ENCODE measurements around the gene EEF1A2. TPM values are rescaled to one million over a fixed set of nuclear protein-coding genes. Genes with fewer than 3 reads are reported as not detected.

Gene EEF1A2
- total RNA-seq, 1 experiment from 2014 or later = 75.2 TPM

GRCh38 chr20:63470410-63470809 is 28.5 kb downstream of the EEF1A2 start:
- DNase-seq = no peak
- H4K20me1 ChIP-seq (ENCODE audit: insufficient read depth) = no peaks in the 10 kb centered on the region; the same call in 1 of the 2 replicates
- H3K9me3 ChIP-seq (ENCODE audit: insufficient read depth, low read depth) = no peaks in the 10 kb centered on the region
- ChIA-PET POLR2A (ENCODE audit: unreplicated experiment) (no interaction called here), CTCF (no interaction called here)
- intact Hi-C loops (cut with micrococcal nuclease; ENCODE audit: unreplicated experiment) = no loop called here
- H3K9me2 ChIP-seq (ENCODE audit: insufficient read depth) = no peaks in the 10 kb centered on the region
- no peak overlapping the region for H3K4me3 ChIP-seq
- no peaks in the 10 kb centered on the region for H3K36me3 ChIP-seq (ENCODE audit: low read depth)
- peaks cover 94% of the 10 kb centered on the region for H3K27me3 ChIP-seq (ENCODE audit: insufficient read depth, low read depth)
- TF ChIP-seq EZH2 (IDR thresholded peaks at IDR 0.05; ENCODE audit: low read depth) = no peak
- no peak for TF ChIP-seq CTCF (conservative IDR thresholded peaks at IDR 0.05)
- no TSS peak for BruUV-seq (replicated peaks)
- no peaks in the 10 kb centered on the region; the same call in 1 of the 2 replicates for H3F3A ChIP-seq (ENCODE audit: insufficient read depth, low read depth)
- H3K27ac ChIP-seq = no peak overlapping the region
- no peaks in the 10 kb centered on the region for H3K79me2 ChIP-seq (ENCODE audit: low read depth)
- H2AFZ ChIP-seq = no peak overlapping the region
- H3K4me1 ChIP-seq (replicated peaks; ENCODE audit: insufficient read depth) = no peaks in the 10 kb centered on the region
- no peak overlapping the region for H3K4me2 ChIP-seq

GRCh38 chr20:63469713-63470101 is 29.2 kb downstream of the EEF1A2 start:
- no peak overlapping the region for H3K4me3 ChIP-seq
- intact Hi-C loops (cut with micrococcal nuclease; ENCODE audit: unreplicated experiment) = no loop called here
- no peaks in the 10 kb centered on the region for H3K9me2 ChIP-seq (ENCODE audit: insufficient read depth)
- no TSS peak for BruUV-seq (replicated peaks)
- no peaks in the 10 kb centered on the region for H3K36me3 ChIP-seq (ENCODE audit: low read depth)
- no peaks in the 10 kb centered on the region for H3K9me3 ChIP-seq (ENCODE audit: insufficient read depth, low read depth)
- no peaks in the 10 kb centered on the region for H3K4me1 ChIP-seq (replicated peaks; ENCODE audit: insufficient read depth)
- H3K27me3 ChIP-seq (ENCODE audit: insufficient read depth, low read depth) = peaks cover 94% of the 10 kb centered on the region
- DNase-seq = no peak
- no peak for TF ChIP-seq CTCF (conservative IDR thresholded peaks at IDR 0.05)
- TF ChIP-seq EZH2 (IDR thresholded peaks at IDR 0.05; ENCODE audit: low read depth) = no peak
- CTCF ChIA-PET = no interaction called here
- no peak overlapping the region for H3K27ac ChIP-seq
- 0 out of 2 replicates have a peak, but pooled peaks cover 3% of the 10 kb centered on the region for H4K20me1 ChIP-seq (ENCODE audit: insufficient read depth)
- POLR2A ChIA-PET (ENCODE audit: unreplicated experiment) = no interaction called here
- no peak overlapping the region for H2AFZ ChIP-seq
- H3K79me2 ChIP-seq (ENCODE audit: low read depth) = no peaks in the 10 kb centered on the region
- H3K4me2 ChIP-seq = no peak overlapping the region
- no peaks in the 10 kb centered on the region; the same call in 1 of the 2 replicates for H3F3A ChIP-seq (ENCODE audit: insufficient read depth, low read depth)

GRCh38 chr20:63469019-63469712 is 29.7 kb downstream of the EEF1A2 start:
- no peak overlapping the region for H3K4me3 ChIP-seq
- no peaks in the 10 kb centered on the region for H3K9me2 ChIP-seq (ENCODE audit: insufficient read depth)
- H3K27me3 ChIP-seq (ENCODE audit: insufficient read depth, low read depth) = peaks cover 94% of the 10 kb centered on the region
- H3F3A ChIP-seq (ENCODE audit: insufficient read depth, low read depth) = no peaks in the 10 kb centered on the region; the same call in 1 of the 2 replicates
- intact Hi-C loops (cut with micrococcal nuclease; ENCODE audit: unreplicated experiment) = no loop called here
- H4K20me1 ChIP-seq (ENCODE audit: insufficient read depth) = 0 out of 2 replicates have a peak, but pooled peaks cover 6% of the 10 kb centered on the region
- no peaks in the 10 kb centered on the region for H3K4me1 ChIP-seq (replicated peaks; ENCODE audit: insufficient read depth)
- H3K27ac ChIP-seq = no peak overlapping the region
- POLR2A ChIA-PET (ENCODE audit: unreplicated experiment) = no interaction called here
- CTCF ChIA-PET = no interaction called here
- DNase-seq = no peak
- H2AFZ ChIP-seq = no peak overlapping the region
- no peaks in the 10 kb centered on the region for H3K9me3 ChIP-seq (ENCODE audit: insufficient read depth, low read depth)
- H3K36me3 ChIP-seq (ENCODE audit: low read depth) = no peaks in the 10 kb centered on the region
- TF ChIP-seq EZH2 (IDR thresholded peaks at IDR 0.05; ENCODE audit: low read depth) (no peak), CTCF (conservative IDR thresholded peaks at IDR 0.05) (no peak)
- BruUV-seq (replicated peaks) = no TSS peak
- H3K4me2 ChIP-seq = no peak overlapping the region
- H3K79me2 ChIP-seq (ENCODE audit: low read depth) = no peaks in the 10 kb centered on the region

Measured in PC-9 (cell line).